Effector CD4-positive, alpha-beta T cell (primary cell): ENCODE measurements around the gene TMEM138.

Experiments
- DNase-seq: peaks from one replicate; pipeline ENCODE4 v3.0.0-alpha.2; 2020
- total RNA-seq: gene quantifications from one replicate; lab custom pipeline; 2026; lab: John Stamatoyannopoulos, UW

Gene TMEM138
- total RNA-seq = 44.7 reads per million, percentile 66 among the genes with 10 or more reads in this experiment

GRCh38 chr11:61361741-61362541 is at the start of gene TMEM138, which contains the start of gene CYB561A3:
Gene TMEM138 (plus strand): TSS chr11:61362374. CDS start chr11:61364391, 2,017 bp downstream.
Gene CYB561A3 (minus strand): TSS chr11:61361882. CDS start chr11:61356713, 5,169 bp downstream.
- DNase-seq = peak; percentile 83

- no peak for DNase-seq
Measured at GRCh38 chr11:61315260-61315659, 46.9 kb upstream of the TMEM138 start.

- DNase-seq = no peak
Measured at GRCh38 chr11:61325649-61326414, 36.3 kb upstream of the TMEM138 start.

GRCh38 chr11:61327669-61328071 is 34.5 kb upstream of the TMEM138 start:
- DNase-seq = no peak

GRCh38 chr11:61328351-61328750 is 33.8 kb upstream of the TMEM138 start:
- DNase-seq = no peak

GRCh38 chr11:61329871-61330270 is 32.3 kb upstream of the TMEM138 start:
- DNase-seq = no peak

- DNase-seq = no peak
Measured at GRCh38 chr11:61331651-61332050, 30.5 kb upstream of the TMEM138 start.

- DNase-seq = no peak
Measured at GRCh38 chr11:61332281-61332796, 29.8 kb upstream of the TMEM138 start.

- DNase-seq = peak; percentile 97
Measured at GRCh38 chr11:61332797-61333549, 29.2 kb upstream of the TMEM138 start, which contains the start of the genes DDB1 and TKFC. Gene DDB1 (minus strand): TSS chr11:61333105. CDS start chr11:61332968, 137 bp downstream. Gene TKFC (plus strand): TSS chr11:61333228. CDS start chr11:61334729, 1,501 bp downstream.

- DNase-seq = no peak
Measured at GRCh38 chr11:61333550-61334433, 28.4 kb upstream of the TMEM138 start.

- DNase-seq = no peak
Measured at GRCh38 chr11:61334434-61335354, 27.5 kb upstream of the TMEM138 start.

- DNase-seq = no peak
Measured at GRCh38 chr11:61335355-61335710, 26.8 kb upstream of the TMEM138 start.

- DNase-seq = peak; percentile 76
Measured at GRCh38 chr11:61336171-61336935, 25.8 kb upstream of the TMEM138 start.

- no peak for DNase-seq
Measured at GRCh38 chr11:61337706-61338470, 24.3 kb upstream of the TMEM138 start.

- DNase-seq = no peak
Measured at GRCh38 chr11:61338783-61339489, 23.2 kb upstream of the TMEM138 start.

GRCh38 chr11:61339490-61339878 is 22.7 kb upstream of the TMEM138 start:
- no peak for DNase-seq

- DNase-seq = no peak
Measured at GRCh38 chr11:61340979-61341378, 21.2 kb upstream of the TMEM138 start.

GRCh38 chr11:61341706-61342105 is 20.5 kb upstream of the TMEM138 start:
- DNase-seq = no peak
